Caco-2 (cell line): ENCODE results near the gene QDPR. TPM values are rescaled to one million over a fixed set of nuclear protein-coding genes. Genes with fewer than 3 reads are reported as not detected.

Source experiments
- BruUV-seq: library from RNA; stranded (reverse); fragments of 400-500 nt; replicated peaks from 2 replicates; lab custom pipeline; 2021; lab: Mats Ljungman, UMichigan
- CTCF ChIA-PET: fragments of 300-600 bp; sonication (Branson Sonifier 250); formaldehyde crosslinking; loops from one replicate; lab custom pipeline; 2022; ENCODE audit warnings: antibody characterized with exemption; lab: Charles Lee
- POLR2A ChIA-PET: fragments of 300-600 bp; sonication (Branson Sonifier 250); formaldehyde crosslinking; loops from one replicate; lab custom pipeline; 2022; ENCODE audit warnings: antibody characterized with exemption; lab: Charles Lee
- DNase-seq, 2 experiments: peaks; one replicate each; pipeline versions ENCODE4 v3.0.0 to v3.0.0-alpha.2; 2020 to 2022
- H3K27me3 ChIP-seq: replicated peaks from 2 replicates; pipeline ENCODE4 v1.6.0; 2011; ENCODE audit warnings: low read length; ENCODE audit not compliant: control insufficient read depth, insufficient read depth
- H3K36me3 ChIP-seq: 2 replicates; pipeline ENCODE4 v1.5.1; 2011; ENCODE audit warnings: low read length; ENCODE audit not compliant: control insufficient read depth, insufficient read depth
- H3K4me1 ChIP-seq: fragments of 250-450 bp; sonication (Bioruptor Pico); 2 replicates; pipeline ENCODE4 v1.5.1; 2020; ENCODE audit warnings: mild to moderate bottlenecking
- H3K4me3 ChIP-seq: 2 replicates; pipeline ENCODE4 v1.5.1; 2011; ENCODE audit warnings: low read depth, mild to moderate bottlenecking, control low read depth, low read length
- H3K9me3 ChIP-seq: fragments of 250-450 bp; sonication (Bioruptor Pico); 2 replicates; pipeline ENCODE4 v1.5.1; 2020; ENCODE audit warnings: mild to moderate bottlenecking, moderate library complexity
- H3K27ac Mint-ChIP-seq: one replicate; pipeline ENCODE4 v1.8.0; 2022; ENCODE audit warnings: mixed read lengths; ENCODE audit not compliant: unreplicated experiment
- H3K27me3 Mint-ChIP-seq: one replicate; pipeline ENCODE4 v1.8.0; 2022; ENCODE audit warnings: mixed read lengths; ENCODE audit not compliant: insufficient read depth, unreplicated experiment
- H3K36me3 Mint-ChIP-seq: one replicate; pipeline ENCODE4 v1.8.0; 2022; ENCODE audit warnings: mild to moderate bottlenecking, mixed read lengths; ENCODE audit not compliant: insufficient read depth, unreplicated experiment
- H3K4me1 Mint-ChIP-seq: one replicate; pipeline ENCODE4 v1.8.0; 2022; ENCODE audit warnings: low read depth, mixed read lengths; ENCODE audit not compliant: unreplicated experiment
- H3K4me3 Mint-ChIP-seq: one replicate; pipeline ENCODE4 v1.8.0; 2022; ENCODE audit warnings: mild to moderate bottlenecking, moderate library complexity, mixed read lengths; ENCODE audit not compliant: unreplicated experiment
- H3K9me3 Mint-ChIP-seq: one replicate; pipeline ENCODE4 v1.8.0; 2022; ENCODE audit warnings: mixed read lengths; ENCODE audit not compliant: unreplicated experiment
- intact Hi-C: fragments of 100-400 bp; cut with micrococcal nuclease; formaldehyde crosslinking; loops from one replicate; pipeline ENCODE4 v1.10.0; 2022; ENCODE audit not compliant: unreplicated experiment
- total RNA-seq: library from RNA; stranded (reverse); gene quantifications from 2 replicates; pipeline ENCODE4 v1.2.3, GENCODE V29; 2022
- TF ChIP-seq, protein P1 (sequence below), 2 experiments: fragments of 200-600 bp in 1 of 2; IDR thresholded peaks; 1 replicate in 1 of 2; 2 replicates in 1 of 2; pipeline versions ENCODE4 v1.5.1 to v1.8.0; 2011 to 2022; ENCODE audit warnings: antibody characterized with exemption in 1 of 2, control low read depth in 1 of 2, inconsistent platforms in 1 of 2, low read depth in 1 of 2, low read length in 1 of 2, mild to moderate bottlenecking in 1 of 2, moderate library complexity in 1 of 2; ENCODE audit not compliant: insufficient read depth in 1 of 2, severe bottlenecking in 1 of 2, unreplicated experiment in 1 of 2

QDPR gene
- total RNA-seq, 1 experiment from 2014 or later, result 47.3 TPM

- POLR2A ChIA-PET, result no interaction called here
- CTCF ChIA-PET, result no interaction called here
- Mint-ChIP-seq H3K9me3 (no peaks in the 10 kb centered on the region), H3K4me1 (no peaks in the 10 kb centered on the region), H3K36me3 (no peaks in the 10 kb centered on the region), H3K4me3 (no peak overlapping the region), H3K27ac (no peak overlapping the region), H3K27me3 (peaks cover 3% of the 10 kb centered on the region)
- no peaks in the 10 kb centered on the region for H3K9me3 ChIP-seq
- H3K27me3 ChIP-seq, result no peaks in the 10 kb centered on the region
- no TSS peak for BruUV-seq
- TF ChIP-seq, protein P1, sequence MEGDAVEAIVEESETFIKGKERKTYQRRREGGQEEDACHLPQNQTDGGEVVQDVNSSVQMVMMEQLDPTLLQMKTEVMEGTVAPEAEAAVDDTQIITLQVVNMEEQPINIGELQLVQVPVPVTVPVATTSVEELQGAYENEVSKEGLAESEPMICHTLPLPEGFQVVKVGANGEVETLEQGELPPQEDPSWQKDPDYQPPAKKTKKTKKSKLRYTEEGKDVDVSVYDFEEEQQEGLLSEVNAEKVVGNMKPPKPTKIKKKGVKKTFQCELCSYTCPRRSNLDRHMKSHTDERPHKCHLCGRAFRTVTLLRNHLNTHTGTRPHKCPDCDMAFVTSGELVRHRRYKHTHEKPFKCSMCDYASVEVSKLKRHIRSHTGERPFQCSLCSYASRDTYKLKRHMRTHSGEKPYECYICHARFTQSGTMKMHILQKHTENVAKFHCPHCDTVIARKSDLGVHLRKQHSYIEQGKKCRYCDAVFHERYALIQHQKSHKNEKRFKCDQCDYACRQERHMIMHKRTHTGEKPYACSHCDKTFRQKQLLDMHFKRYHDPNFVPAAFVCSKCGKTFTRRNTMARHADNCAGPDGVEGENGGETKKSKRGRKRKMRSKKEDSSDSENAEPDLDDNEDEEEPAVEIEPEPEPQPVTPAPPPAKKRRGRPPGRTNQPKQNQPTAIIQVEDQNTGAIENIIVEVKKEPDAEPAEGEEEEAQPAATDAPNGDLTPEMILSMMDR (IDR thresholded peaks at IDR 0.05; ENCODE audit: insufficient read depth in 1 of 2, low read depth in 1 of 2, low read length in 1 of 2, severe bottlenecking in 1 of 2, unreplicated experiment in 1 of 2), result no peak
- intact Hi-C loops, result no loop called here
- no peaks in the 10 kb centered on the region for H3K4me1 ChIP-seq
- H3K4me3 ChIP-seq, result no peak overlapping the region
- no peak for DNase-seq
- no peaks in the 10 kb centered on the region for H3K36me3 ChIP-seq
Measured at GRCh38 chr4:17534705-17535104, 22.8 kb upstream of the QDPR start.

- TF ChIP-seq, protein P1 (IDR thresholded peaks at IDR 0.05; ENCODE audit: insufficient read depth in 1 of 2, low read depth in 1 of 2, low read length in 1 of 2, severe bottlenecking in 1 of 2, unreplicated experiment in 1 of 2), result no peak
- Histone ChIP-seq H3K9me3 (no peaks in the 10 kb centered on the region), H3K4me3 (no peak overlapping the region), H3K4me1 (no peaks in the 10 kb centered on the region), H3K27me3 (no peaks in the 10 kb centered on the region), H3K36me3 (no peaks in the 10 kb centered on the region)
- Mint-ChIP-seq H3K9me3 (no peaks in the 10 kb centered on the region), H3K27ac (no peak overlapping the region), H3K36me3 (no peaks in the 10 kb centered on the region), H3K4me1 (no peaks in the 10 kb centered on the region), H3K27me3 (peaks cover 3% of the 10 kb centered on the region), H3K4me3 (no peak overlapping the region)
- DNase-seq, result no peak
- no TSS peak for BruUV-seq
- intact Hi-C loops, result no loop called here
- CTCF ChIA-PET, result no interaction called here
- POLR2A ChIA-PET, result interaction anchor here (0.6 kb wide), 1 partner anchor 488 kb away, joined by 5 read pairs; no protein-coding TSS in a partner anchor
Measured at GRCh38 chr4:17531538-17532285, 19.8 kb upstream of the QDPR start.

DNA sequence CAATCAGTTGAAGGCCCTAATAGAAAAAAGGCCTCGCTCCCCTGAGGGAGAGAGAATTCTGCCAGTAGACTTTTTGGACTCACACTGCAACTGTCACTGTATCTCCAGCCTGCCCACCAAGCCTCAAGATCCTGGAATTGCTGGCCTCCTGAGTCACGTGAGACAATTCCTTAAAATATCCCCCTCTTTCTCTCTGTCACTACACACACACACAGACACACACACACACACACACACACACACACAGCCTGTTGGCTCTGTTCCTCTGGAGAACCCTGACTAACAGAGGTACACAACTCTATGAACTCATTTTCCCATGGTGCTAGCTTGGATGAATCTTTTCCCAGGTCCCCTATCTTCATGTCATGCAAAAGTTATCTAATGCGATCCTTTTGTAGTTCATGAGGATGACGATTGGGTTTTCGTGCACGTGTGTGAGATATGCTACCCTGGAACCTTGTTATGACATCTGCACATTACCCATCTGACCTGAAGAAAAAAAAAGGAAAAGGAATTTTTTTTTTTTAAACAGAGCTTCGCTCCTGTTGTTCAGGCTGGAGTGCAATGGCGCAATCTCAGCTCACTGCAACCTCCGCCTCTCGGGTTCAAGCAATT lies 16.8 kb upstream of the QDPR start:
- no TSS peak for BruUV-seq

More for the DNA sequence above, 16.8 kb upstream of the QDPR start:
- Mint-ChIP-seq H3K36me3 (no peaks in the 10 kb centered on the region), H3K27ac (no peak overlapping the region), H3K4me1 (no peaks in the 10 kb centered on the region), H3K9me3 (no peaks in the 10 kb centered on the region), H3K4me3 (no peak overlapping the region), H3K27me3 (peaks cover 7% of the 10 kb centered on the region)
- Histone ChIP-seq H3K4me3 (no peak overlapping the region), H3K27me3 (no peaks in the 10 kb centered on the region; the same call in 1 of the 2 replicates), H3K9me3 (no peaks in the 10 kb centered on the region), H3K36me3 (no peaks in the 10 kb centered on the region), H3K4me1 (no peaks in the 10 kb centered on the region)
- no peak for DNase-seq
- ChIA-PET CTCF (no interaction called here), POLR2A (no interaction called here)
- intact Hi-C loops, result no loop called here
- TF ChIP-seq, protein P1 (IDR thresholded peaks at IDR 0.05; ENCODE audit: insufficient read depth in 1 of 2, low read depth in 1 of 2, low read length in 1 of 2, severe bottlenecking in 1 of 2, unreplicated experiment in 1 of 2), result no peak
